ENCODE measurements around the gene ATG9A.

The ATG9A gene

DNA sequence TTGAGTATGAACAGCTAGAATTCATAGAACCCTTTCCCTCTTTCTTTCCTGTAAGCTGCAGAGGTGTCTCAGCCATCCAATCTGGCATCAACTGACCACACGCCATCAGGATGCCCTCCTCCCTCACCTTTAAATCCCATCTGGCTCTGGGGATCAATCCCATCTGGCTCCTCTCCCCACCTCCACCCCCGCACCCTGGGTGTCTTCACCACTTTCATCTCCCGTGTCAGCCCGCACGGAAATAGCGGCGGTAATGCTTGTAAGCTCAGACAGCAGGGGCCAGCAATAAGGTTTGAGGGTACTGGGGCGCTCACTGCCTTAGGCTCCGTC, 23.1 kb upstream of the ATG9A start:
- Histone ChIP-seq H3K27me3 (ENCODE audit: control insufficient read depth in 2 of 2, insufficient read depth in 2 of 2, low read length in 2 of 2) (no peaks in the 10 kb centered on the region), H3K9me3 (ENCODE audit: control insufficient read depth in 2 of 2, low read length in 2 of 2) (no peaks in the 10 kb centered on the region), H3K4me3 (ENCODE audit: low read length in 2 of 2) (peak overlapping the region; percentile 68 to 89), H3K9ac (ENCODE audit: low read depth in 1 of 2, low read length in 2 of 2) (peak overlapping the region; percentile 86 to 88), H3K36me3 (ENCODE audit: control insufficient read depth in 2 of 2, insufficient read depth in 2 of 2, low read length in 2 of 2) (peaks cover 17 to 22% of the 10 kb centered on the region in 2 donors), H3K27ac (ENCODE audit: low read depth in 2 of 2, low read length in 2 of 2) (peak overlapping the region; percentile 65 to 89), H3K4me1 (ENCODE audit: control insufficient read depth in 2 of 2, insufficient read depth in 2 of 2, low read length in 2 of 2) (peaks cover 54 to 59% of the 10 kb centered on the region in 2 donors)

DNA sequence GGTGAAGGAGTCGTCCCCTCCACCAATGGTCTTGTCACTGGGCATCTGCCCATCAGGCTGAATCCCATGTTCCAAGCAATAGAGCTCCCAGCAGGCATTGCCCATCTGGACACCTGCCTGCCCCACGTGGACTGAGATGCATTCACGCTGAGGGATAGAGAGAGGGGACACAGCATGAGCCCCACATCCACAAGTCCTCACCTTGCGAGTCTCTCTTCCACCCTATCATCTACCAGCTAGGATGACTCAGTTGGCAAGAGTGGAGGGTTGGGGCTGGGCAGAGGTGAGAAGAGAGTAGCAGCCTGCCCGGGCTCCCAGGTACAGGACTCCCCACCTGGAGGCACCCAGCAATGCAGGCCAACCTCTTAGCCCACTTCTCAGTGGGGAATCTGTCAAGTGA, 22.6 kb upstream of the ATG9A start:
- Histone ChIP-seq H3K27ac (ENCODE audit: low read depth in 2 of 2, low read length in 2 of 2) (peak overlapping the region in 1 of 2 donors; percentile 89), H3K9me3 (ENCODE audit: control insufficient read depth in 2 of 2, low read length in 2 of 2) (no peaks in the 10 kb centered on the region), H3K36me3 (ENCODE audit: control insufficient read depth in 2 of 2, insufficient read depth in 2 of 2, low read length in 2 of 2) (peaks cover 17 to 26% of the 10 kb centered on the region in 2 donors), H3K27me3 (ENCODE audit: control insufficient read depth in 2 of 2, insufficient read depth in 2 of 2, low read length in 2 of 2) (no peaks in the 10 kb centered on the region), H3K9ac (ENCODE audit: low read depth in 1 of 2, low read length in 2 of 2) (peak overlapping the region in 1 of 2 donors; percentile 86), H3K4me3 (ENCODE audit: low read length in 2 of 2) (peak overlapping the region; percentile 68 to 89), H3K4me1 (ENCODE audit: control insufficient read depth in 2 of 2, insufficient read depth in 2 of 2, low read length in 2 of 2) (peaks cover 58 to 63% of the 10 kb centered on the region in 2 donors)

DNA sequence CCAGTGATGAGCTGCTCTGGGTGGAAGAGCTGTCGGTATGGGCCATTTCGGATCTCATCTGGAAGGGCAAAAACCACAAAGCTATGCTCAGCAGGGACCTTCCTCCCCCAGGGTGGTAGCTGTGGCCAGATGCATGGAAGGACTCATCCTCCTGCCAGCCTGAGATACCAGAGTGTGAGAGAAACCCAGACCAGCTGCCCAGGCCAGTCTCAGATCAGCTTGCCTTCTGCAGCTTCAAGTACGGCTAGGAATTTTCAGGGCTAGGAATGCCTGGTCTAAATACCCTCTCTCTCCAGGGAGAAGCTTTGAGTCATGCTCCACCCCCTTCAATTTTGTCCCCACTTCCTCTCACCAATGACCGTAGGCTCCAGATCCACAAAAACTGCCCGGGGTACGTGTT, 22.2 kb upstream of the ATG9A start:
- Histone ChIP-seq H3K4me3 (ENCODE audit: low read length in 2 of 2) (peak overlapping the region in 1 of 2 donors; percentile 89), H3K4me1 (ENCODE audit: control insufficient read depth in 2 of 2, insufficient read depth in 2 of 2, low read length in 2 of 2) (peaks cover 62 to 66% of the 10 kb centered on the region in 2 donors), H3K27me3 (ENCODE audit: control insufficient read depth in 2 of 2, insufficient read depth in 2 of 2, low read length in 2 of 2) (no peaks in the 10 kb centered on the region), H3K9ac (ENCODE audit: low read depth in 1 of 2, low read length in 2 of 2) (peak overlapping the region in 1 of 2 donors; percentile 9), H3K27ac (ENCODE audit: low read depth in 2 of 2, low read length in 2 of 2) (peak overlapping the region in 1 of 2 donors; percentile 89), H3K9me3 (ENCODE audit: control insufficient read depth in 2 of 2, low read length in 2 of 2) (no peaks in the 10 kb centered on the region), H3K36me3 (ENCODE audit: control insufficient read depth in 2 of 2, insufficient read depth in 2 of 2, low read length in 2 of 2) (peaks cover 17 to 30% of the 10 kb centered on the region in 2 donors)

DNA sequence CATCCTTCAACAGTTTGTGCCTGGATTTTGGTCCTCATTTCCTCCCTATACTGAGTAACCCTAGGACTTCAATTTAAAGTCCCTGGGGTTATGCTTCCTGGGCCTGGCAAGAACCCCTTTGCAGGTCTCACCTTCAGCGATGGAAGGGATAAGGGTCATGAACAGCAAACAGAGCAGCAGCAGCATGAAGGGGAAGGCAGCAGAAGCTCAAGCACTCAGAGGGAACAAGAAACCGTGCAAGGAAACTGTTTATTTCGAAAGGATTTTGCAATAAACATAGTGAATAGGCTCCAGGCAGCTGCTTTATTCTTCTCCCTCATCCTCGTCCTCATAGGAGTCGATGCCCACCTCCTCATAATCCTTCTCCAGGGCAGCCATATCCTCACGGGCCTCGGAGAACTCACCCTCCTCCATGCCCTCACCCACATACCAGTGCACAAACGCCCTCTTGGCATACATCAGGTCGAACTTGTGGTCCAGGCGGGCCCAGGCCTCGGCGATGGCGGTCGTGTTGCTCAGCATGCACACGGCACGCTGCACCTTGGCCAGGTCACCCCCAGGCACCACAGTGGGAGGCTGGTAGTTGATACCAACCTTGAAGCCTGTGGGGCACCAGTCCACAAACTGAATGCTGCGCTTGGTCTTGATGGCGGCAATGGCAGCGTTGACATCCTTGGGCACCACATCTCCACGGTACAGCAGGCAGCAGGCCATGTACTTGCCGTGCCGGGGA, 20.8 kb upstream of the ATG9A start:
- Histone ChIP-seq H3K27ac (ENCODE audit: low read depth in 2 of 2, low read length in 2 of 2) (peak overlapping the region; percentile 98), H3K4me1 (ENCODE audit: control insufficient read depth in 2 of 2, insufficient read depth in 2 of 2, low read length in 2 of 2) (peaks cover 75 to 77% of the 10 kb centered on the region in 2 donors), H3K9ac (ENCODE audit: low read depth in 1 of 2, low read length in 2 of 2) (peak overlapping the region; percentile 77 to 78), H3K4me3 (ENCODE audit: low read length in 2 of 2) (peak overlapping the region; percentile 19 to 64), H3K27me3 (ENCODE audit: control insufficient read depth in 2 of 2, insufficient read depth in 2 of 2, low read length in 2 of 2) (no peaks in the 10 kb centered on the region), H3K9me3 (ENCODE audit: control insufficient read depth in 2 of 2, low read length in 2 of 2) (no peaks in the 10 kb centered on the region), H3K36me3 (ENCODE audit: control insufficient read depth in 2 of 2, insufficient read depth in 2 of 2, low read length in 2 of 2) (peaks cover 17 to 32% of the 10 kb centered on the region in 2 donors)

DNA sequence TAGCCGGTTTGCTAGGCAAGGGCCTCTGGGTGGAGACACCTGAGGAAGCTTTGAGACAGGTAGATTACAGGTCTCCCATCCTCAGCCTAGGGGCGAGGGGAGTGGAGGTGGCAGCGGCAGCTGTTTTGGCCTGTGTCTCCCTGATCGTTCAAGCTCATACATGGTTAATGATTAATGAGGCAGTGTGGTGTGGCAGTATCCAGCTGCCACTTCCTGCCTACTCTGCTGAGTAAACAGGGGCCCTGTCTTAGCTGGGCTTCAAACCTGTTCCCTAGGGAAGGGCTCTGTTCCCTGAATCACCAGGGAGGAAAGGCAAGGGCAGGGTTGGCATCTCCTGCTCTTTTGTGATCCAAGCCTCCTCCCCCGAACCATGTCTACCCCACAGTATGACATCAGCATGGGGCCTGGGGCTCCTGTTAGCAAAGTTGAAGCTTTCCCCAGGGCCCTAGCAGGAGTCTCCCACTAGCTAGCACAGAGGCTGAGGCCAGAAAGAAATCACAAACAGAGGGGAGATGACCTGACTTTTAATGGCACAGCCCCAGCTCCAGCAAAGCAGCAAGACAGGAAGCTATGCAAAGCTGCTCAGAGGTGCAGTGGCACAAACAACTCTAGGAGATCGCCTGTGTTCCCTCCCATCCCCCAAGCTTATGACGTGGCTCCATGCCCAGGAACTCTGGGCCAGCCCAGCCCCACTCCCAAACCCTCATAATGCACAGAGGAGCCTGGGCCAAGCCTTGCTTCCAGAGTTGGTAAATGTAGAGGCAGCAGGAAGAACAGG, 20.0 kb upstream of the ATG9A start:
- Histone ChIP-seq H3K4me1 (ENCODE audit: control insufficient read depth in 2 of 2, insufficient read depth in 2 of 2, low read length in 2 of 2) (peaks cover 76 to 81% of the 10 kb centered on the region in 2 donors), H3K4me3 (ENCODE audit: low read length in 2 of 2) (peak overlapping the region; percentile 52 to 64), H3K9me3 (ENCODE audit: control insufficient read depth in 2 of 2, low read length in 2 of 2) (no peaks in the 10 kb centered on the region), H3K9ac (ENCODE audit: low read depth in 1 of 2, low read length in 2 of 2) (peak overlapping the region; percentile 78 to 79), H3K27ac (ENCODE audit: low read depth in 2 of 2, low read length in 2 of 2) (peak overlapping the region; percentile 98), H3K36me3 (ENCODE audit: control insufficient read depth in 2 of 2, insufficient read depth in 2 of 2, low read length in 2 of 2) (peaks cover 17 to 32% of the 10 kb centered on the region in 2 donors), H3K27me3 (ENCODE audit: control insufficient read depth in 2 of 2, insufficient read depth in 2 of 2, low read length in 2 of 2) (no peaks in the 10 kb centered on the region)

DNA sequence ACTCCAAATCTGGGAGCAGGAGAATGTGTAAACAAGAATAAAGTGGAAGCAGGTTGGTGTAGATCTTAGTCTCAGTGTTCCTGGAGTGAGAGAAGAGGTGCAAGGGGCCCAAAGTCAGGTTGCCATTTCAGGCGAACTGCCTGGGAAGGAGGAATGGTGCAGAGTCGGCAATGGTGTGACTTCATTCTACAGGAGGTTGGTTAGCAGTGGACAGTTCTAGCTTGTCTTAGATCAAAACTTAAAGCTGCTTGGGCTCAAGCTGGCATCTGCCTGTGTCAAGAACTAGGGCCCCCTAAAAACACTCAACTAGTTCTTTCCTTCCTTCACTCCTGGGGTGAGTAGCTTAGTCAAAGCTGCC, 19.4 kb upstream of the ATG9A start:
- Histone ChIP-seq H3K4me1 (ENCODE audit: control insufficient read depth in 2 of 2, insufficient read depth in 2 of 2, low read length in 2 of 2) (peaks cover 74 to 81% of the 10 kb centered on the region in 2 donors), H3K4me3 (ENCODE audit: low read length in 2 of 2) (peak overlapping the region; percentile 52 to 64), H3K9ac (ENCODE audit: low read depth in 1 of 2, low read length in 2 of 2) (peak overlapping the region; percentile 78 to 79), H3K9me3 (ENCODE audit: control insufficient read depth in 2 of 2, low read length in 2 of 2) (no peaks in the 10 kb centered on the region), H3K27ac (ENCODE audit: low read depth in 2 of 2, low read length in 2 of 2) (peak overlapping the region; percentile 98), H3K36me3 (ENCODE audit: control insufficient read depth in 2 of 2, insufficient read depth in 2 of 2, low read length in 2 of 2) (peaks cover 17 to 32% of the 10 kb centered on the region in 2 donors), H3K27me3 (ENCODE audit: control insufficient read depth in 2 of 2, insufficient read depth in 2 of 2, low read length in 2 of 2) (no peaks in the 10 kb centered on the region)

DNA sequence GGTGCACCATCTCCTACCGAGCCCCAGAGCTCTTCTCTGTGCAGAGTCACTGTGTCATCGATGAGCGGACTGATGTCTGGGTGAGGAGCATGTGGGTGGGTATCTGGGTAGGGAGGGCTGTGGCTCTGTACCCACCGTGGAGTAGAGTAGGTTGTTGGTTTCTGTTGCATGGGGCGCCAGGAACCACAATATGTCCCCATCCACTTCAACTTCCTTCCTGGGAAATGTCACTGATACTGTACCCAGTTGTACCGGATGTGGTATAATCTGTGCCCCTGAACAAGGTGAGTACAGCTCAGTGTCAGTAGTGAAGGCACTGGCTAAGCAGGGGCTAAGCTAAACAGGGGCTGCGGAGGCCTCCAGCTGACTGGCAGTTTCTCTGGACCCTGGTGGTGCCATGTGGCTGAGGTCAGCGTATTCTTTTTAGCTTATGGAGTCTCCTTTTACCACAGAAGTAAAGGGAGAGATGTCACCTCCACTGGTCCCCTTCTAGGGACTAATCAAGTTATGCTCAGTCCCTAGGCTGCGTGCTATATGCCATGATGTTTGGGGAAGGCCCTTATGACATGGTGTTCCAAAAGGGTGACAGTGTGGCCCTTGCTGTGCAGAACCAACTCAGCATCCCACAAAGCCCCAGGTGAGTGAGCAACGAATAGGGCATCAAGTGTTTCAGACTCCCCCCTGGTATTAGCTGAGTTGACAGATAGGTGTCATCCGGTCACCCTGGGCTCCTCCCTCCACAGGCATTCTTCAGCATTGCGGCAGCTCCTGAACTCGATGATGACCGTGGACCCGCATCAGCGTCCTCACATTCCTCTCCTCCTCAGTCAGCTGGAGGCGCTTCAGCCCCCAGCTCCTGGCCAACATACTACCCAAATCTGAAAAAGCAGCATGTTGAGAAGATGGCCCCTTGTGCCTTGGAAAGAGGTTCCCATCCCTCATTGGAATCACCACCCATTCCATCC, 18.5 kb upstream of the ATG9A start:
- Histone ChIP-seq H3K27me3 (ENCODE audit: control insufficient read depth in 2 of 2, insufficient read depth in 2 of 2, low read length in 2 of 2) (no peaks in the 10 kb centered on the region), H3K4me3 (ENCODE audit: low read length in 2 of 2) (peak overlapping the region; percentile 14 to 64), H3K9me3 (ENCODE audit: control insufficient read depth in 2 of 2, low read length in 2 of 2) (no peaks in the 10 kb centered on the region), H3K27ac (ENCODE audit: low read depth in 2 of 2, low read length in 2 of 2) (peak overlapping the region; percentile 98), H3K4me1 (ENCODE audit: control insufficient read depth in 2 of 2, insufficient read depth in 2 of 2, low read length in 2 of 2) (peaks cover 76 to 78% of the 10 kb centered on the region in 2 donors), H3K36me3 (ENCODE audit: control insufficient read depth in 2 of 2, insufficient read depth in 2 of 2, low read length in 2 of 2) (peaks cover 17 to 32% of the 10 kb centered on the region in 2 donors), H3K9ac (ENCODE audit: low read depth in 1 of 2, low read length in 2 of 2) (peak overlapping the region in 1 of 2 donors; percentile 28)

DNA sequence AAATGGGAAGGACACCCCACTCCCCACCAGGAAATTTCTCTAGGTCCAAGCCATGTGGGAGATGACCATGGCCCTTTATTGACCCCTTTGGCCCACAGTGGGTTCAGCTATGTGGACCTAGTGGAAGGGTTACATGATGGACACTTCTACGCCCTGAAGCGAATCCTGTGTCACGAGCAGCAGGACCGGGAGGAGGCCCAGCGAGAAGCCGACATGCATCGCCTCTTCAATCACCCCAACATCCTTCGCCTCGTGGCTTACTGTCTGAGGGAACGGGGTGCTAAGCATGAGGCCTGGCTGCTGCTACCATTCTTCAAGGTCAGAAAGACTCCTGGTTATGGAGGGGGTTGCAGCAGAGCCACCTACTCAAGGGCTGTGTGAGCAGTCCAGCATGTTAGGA, 17.1 kb upstream of the ATG9A start:
- H3K36me3 ChIP-seq (ENCODE audit: control insufficient read depth in 2 of 2, insufficient read depth in 2 of 2, low read length in 2 of 2) = peaks cover 17 to 31% of the 10 kb centered on the region in 2 donors
- H3K27ac ChIP-seq (ENCODE audit: low read depth in 2 of 2, low read length in 2 of 2) = peak overlapping the region in 1 of 2 donors; percentile 98
- peak overlapping the region in 1 of 2 donors; percentile 88 for H3K4me3 ChIP-seq (ENCODE audit: low read length in 2 of 2)
- H3K27me3 ChIP-seq (ENCODE audit: control insufficient read depth in 2 of 2, insufficient read depth in 2 of 2, low read length in 2 of 2) = no peaks in the 10 kb centered on the region
- peaks cover 62 to 68% of the 10 kb centered on the region in 2 donors for H3K4me1 ChIP-seq (ENCODE audit: control insufficient read depth in 2 of 2, insufficient read depth in 2 of 2, low read length in 2 of 2)
- no peaks in the 10 kb centered on the region for H3K9me3 ChIP-seq (ENCODE audit: control insufficient read depth in 2 of 2, low read length in 2 of 2)
- peak overlapping the region in 1 of 2 donors; percentile 97 for H3K9ac ChIP-seq (ENCODE audit: low read depth in 1 of 2, low read length in 2 of 2)

DNA sequence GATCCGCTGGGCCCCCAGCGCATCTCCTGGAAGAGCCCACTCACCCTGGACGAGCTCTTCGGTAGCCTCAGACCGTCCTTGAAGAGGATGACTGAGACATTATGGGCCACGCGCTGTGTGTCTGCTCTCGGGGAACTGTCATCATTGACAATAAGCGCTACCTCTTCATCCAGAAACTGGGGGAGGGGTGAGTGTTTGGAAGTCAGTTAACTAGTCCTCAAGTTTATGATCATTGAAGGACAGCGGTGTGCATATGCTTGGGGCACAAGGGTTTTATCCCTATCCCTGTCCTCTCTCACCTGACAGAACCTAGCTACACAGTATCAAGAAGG, 16.4 kb upstream of the ATG9A start:
- Histone ChIP-seq H3K9ac (ENCODE audit: low read depth in 1 of 2, low read length in 2 of 2) (peak overlapping the region; percentile 90 to 97), H3K27ac (ENCODE audit: low read depth in 2 of 2, low read length in 2 of 2) (peak overlapping the region; percentile 90 to 94), H3K36me3 (ENCODE audit: control insufficient read depth in 2 of 2, insufficient read depth in 2 of 2, low read length in 2 of 2) (peaks cover 14 to 27% of the 10 kb centered on the region in 2 donors), H3K4me1 (ENCODE audit: control insufficient read depth in 2 of 2, insufficient read depth in 2 of 2, low read length in 2 of 2) (peaks cover 56 to 63% of the 10 kb centered on the region in 2 donors), H3K4me3 (ENCODE audit: low read length in 2 of 2) (peak overlapping the region; percentile 82 to 88), H3K27me3 (ENCODE audit: control insufficient read depth in 2 of 2, insufficient read depth in 2 of 2, low read length in 2 of 2) (no peaks in the 10 kb centered on the region), H3K9me3 (ENCODE audit: control insufficient read depth in 2 of 2, low read length in 2 of 2) (no peaks in the 10 kb centered on the region)

All from mucosa of rectum (tissue), 2 donors.